Kasumi-1 (cell line): ENCODE data around the gene ADORA1.

Experiments
- DNase-seq, 2 experiments: peaks; one replicate each; lab custom pipeline; 2025; lab: John Stamatoyannopoulos, UW

ADORA1 gene

DNA sequence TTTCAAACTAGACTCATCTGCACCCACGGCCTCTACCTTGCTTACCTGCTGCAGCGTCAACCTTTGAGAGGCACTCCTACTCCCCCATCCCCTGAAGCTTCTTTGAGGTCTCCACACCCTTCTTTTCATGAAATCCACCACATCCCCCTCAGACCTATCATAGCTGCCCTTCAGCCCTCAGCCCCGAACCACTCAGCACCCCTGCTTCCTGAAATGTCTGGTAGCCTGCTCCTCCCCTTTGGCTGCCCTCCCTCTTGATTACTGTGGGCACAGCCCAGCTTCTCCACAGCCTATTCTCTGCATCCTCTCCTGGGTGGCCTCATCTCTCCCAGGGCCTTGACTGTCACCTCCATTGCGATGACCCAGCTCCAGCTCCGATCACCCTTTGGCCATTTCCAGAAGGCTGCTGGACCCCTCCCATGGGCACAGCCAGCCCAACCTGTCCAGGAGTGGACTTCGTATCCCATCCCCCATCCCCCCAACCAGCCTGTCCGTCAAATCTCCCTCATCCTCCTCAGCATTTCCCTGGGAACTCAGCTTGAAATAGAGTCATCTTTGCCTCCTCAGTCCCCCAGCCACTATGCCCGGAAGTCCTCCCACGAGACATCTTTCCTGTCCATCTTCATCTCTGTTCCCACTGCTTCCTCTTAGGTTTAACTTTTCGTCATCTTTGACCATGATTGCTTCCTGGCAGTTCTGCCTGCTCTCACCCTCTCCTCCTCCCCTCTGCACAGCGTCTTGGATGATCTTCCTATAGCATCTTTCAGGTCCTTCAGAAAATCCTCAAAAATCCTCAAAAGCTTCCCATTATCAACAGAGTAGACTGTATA lies 6.1 kb upstream of the ADORA1 start:
- DNase-seq = peak; percentile 79 to 89

DNA sequence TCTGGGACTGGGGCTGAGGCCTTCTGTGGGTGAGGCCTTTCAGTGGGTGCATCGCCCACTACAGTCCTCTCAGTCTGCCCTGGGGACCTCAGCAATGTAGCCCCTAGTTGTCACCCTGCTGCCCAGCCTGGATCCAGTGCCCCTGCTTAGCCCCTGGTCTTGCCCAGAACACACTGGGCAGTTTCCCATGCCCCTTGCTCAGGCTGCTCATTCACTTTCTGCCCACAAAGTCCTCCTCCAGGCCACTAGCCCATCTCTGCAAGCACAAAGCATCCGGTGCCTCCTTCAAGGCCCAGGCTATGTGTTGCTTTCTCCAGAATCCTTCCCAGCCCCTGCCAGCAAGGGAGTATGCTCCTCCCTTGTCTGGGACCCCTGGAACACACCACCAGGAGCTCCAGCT lies 5.4 kb upstream of the ADORA1 start:
- no peak for DNase-seq

DNA sequence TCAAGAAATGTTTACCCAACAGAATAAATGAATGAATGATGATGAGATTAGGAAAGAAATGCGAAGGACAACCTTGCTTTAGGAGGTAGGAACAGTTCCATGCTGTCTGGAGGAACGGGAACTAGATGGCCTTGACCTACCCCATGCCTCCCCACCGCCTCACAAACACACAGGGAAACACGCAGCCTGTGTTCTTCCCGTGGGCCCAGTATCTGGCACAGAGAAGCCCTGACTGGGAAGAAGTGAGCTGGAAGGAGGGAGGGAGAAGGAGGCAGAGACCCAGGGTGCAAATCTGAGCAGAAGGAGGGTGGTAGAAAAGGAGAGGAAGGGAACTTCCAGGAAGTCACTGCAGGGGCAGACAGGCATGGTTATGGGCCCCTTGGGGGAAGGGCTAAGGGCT lies 3.5 kb upstream of the ADORA1 start:
- no peak for DNase-seq

DNA sequence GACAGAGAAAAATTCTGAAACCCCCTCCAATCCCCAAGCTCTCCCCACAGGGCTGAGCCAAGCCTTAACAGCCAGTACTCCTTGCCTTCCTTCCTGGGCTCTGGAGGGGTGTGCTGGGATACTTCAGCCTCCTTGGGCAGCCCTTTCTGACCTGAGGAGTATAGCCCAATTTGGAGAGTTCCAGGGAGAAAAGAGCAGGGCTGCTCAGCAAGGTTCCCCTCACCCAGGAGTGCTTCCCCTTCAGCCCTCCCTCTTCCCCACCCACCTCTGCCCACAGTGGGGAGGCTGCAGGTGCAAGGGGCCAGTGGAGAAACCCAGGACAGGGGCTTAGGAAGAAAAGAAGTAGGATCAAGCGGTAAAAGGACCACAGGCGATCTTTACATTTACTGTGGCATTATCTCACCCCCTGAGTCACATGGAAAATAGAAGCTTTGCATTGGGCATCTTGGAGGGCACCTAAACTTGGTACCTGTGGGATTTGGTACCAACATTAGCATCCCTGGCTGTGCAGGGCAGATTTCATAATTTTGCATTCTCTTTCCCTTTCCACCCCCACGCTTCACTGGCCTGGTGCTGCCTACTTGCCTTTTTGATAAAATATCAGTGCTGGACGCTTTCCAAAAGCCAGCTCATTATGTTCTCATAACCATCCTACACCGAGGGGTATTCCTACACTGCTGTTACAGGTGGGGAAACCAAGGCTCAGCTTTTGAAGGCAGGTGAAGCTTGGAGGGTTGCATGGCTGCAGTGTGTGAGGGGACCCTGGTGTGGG lies 2.8 kb upstream of the ADORA1 start:
- no peak for DNase-seq

DNA sequence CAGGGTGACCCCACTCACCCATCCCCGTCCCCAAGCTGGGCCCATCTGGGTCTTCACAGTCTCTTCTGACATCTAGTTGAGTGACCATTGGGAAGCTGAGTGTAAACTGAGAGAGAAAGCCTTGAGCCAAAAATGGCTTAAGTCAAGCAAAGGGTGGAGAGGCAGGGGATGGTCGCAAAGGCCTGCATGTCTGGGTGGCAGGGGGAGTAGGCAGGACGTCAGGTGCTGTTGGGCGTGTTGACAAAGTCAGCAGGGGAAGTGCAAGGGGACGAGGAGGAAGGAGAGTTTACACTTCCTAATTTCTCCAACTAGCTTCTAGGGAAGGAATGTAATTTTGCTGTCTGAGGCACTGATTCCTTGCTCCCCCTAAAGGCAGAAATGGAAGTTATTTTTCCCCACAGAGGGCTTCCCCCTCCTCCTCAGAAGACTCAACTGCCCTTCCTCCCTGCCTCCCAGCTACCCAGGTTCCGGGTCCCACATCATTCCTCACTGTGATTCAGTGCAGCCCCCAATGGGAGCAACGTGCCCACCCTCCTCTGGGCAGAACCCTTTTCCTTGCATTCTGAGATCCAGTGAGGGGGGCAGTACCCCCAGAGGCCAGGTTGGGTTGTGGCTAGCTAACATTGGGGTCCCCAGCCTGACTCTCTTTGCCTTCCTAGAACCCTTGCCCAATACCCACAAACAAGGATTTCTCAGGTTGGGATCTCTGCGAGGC lies 1.2 kb upstream of the ADORA1 start:
- peak; percentile 13 to 22 for DNase-seq

DNA sequence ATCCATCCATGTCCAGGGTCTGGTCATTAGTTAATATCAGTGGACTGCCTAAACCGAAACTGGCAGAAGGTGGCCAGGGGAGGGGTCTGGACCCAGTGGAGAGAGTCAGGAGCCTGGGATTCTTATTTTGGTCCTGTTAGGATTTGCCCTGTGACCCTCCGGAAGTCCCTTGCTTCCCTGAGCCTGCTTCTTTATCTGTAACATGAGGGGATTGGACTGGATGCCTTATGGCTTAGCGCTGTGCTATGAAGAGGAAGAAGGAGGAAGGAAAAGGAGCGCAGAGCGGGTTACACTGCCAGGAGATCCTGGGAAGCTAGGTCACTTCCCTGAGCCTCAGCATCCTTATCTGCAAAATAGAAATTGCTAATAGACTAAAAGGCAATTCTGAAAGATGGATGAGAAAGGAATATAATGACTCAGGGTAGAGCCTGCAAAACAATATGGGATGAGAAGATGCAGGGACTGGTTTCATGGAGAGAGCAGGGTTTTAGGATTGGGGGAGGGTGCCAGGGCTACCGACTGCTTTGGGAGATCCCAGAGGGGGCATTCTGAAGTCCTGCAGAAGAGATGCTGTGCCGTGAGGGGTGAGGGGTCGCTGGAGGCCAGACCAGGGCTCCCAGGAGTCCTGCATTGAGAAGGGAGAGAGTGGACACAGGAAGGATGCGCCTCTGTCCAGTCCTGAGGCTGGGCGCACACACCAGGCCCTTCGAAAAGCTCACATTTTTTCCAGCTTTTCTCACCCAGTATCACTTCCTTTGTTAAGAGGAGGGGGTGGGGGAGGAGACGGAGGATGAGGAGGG lies 460 bp upstream of the ADORA1 start:
- DNase-seq = no peak

DNA sequence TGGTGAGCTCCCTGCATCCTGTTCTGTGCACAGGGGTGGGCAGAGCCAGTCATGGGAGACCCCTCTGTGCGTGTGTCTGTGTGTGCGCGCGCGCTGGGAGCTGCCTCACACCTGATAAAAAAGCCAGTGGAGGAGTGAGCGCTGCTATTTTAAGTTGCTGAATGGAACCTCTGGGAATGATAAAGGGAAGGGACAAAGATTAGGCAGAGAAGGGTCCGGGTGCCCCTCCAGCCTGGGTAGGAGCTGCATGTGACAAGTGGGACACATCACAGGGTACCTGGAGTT lies 847 bp downstream of the ADORA1 start:
- no peak for DNase-seq

DNA sequence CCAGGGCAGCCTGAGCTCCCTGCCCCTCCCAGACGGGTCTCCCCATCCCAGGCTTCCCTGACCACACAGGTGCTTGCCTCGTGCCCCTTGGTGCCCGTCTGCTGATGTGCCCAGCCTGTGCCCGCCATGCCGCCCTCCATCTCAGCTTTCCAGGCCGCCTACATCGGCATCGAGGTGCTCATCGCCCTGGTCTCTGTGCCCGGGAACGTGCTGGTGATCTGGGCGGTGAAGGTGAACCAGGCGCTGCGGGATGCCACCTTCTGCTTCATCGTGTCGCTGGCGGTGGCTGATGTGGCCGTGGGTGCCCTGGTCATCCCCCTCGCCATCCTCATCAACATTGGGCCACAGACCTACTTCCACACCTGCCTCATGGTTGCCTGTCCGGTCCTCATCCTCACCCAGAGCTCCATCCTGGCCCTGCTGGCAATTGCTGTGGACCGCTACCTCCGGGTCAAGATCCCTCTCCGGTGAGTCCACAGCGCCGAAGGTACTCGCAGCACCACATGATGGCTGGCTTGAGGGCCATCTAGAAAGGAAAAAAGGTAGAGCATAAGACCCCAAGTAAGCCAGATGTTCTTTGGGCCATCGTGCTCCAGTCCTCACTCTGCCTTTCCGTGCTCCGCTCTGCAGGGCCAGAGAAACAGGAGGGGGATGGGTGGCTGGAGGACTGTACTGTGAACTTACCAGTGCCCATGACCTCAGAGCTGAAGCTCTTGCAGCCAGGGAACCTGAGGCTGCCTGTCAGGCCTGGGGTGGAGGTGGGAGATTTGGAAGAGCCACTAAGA lies 1.4 kb downstream of the ADORA1 start:
- no peak for DNase-seq

DNA sequence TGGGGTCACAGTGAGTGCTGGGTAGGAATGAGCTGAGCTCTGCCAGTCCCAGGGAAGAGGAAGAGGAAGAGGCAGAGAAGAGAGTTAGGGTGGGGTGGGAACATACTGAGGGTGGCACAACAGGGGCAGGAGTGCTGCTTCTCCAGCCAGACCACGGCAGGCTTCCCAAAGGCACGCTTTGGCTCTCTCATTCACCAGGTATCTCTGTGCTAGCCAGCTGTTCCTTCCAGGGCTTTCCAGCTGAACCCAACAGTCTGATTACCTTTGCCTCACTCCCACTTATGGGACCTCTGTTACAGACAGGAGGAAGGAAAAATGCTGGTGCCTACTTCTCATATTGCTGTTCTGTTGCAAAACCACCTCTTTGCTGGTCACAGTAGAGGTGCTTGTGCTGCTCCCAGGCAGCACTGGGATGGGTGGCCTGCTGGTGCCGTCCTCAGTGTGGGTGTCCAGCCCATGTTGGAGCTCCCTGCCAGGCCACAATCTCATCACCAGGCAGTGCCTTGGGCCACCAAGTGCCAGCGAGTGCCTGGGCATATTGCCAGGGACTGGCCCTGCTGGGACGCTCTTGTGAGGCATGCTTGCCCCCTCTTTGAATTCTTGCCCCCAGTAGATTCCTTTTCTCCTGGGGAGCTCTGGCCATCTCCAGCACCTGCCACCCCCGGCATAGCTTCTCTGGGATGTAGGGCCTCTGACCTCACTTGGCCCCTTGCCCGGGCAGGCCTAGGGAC lies 2.1 kb downstream of the ADORA1 start:
- no peak for DNase-seq

DNA sequence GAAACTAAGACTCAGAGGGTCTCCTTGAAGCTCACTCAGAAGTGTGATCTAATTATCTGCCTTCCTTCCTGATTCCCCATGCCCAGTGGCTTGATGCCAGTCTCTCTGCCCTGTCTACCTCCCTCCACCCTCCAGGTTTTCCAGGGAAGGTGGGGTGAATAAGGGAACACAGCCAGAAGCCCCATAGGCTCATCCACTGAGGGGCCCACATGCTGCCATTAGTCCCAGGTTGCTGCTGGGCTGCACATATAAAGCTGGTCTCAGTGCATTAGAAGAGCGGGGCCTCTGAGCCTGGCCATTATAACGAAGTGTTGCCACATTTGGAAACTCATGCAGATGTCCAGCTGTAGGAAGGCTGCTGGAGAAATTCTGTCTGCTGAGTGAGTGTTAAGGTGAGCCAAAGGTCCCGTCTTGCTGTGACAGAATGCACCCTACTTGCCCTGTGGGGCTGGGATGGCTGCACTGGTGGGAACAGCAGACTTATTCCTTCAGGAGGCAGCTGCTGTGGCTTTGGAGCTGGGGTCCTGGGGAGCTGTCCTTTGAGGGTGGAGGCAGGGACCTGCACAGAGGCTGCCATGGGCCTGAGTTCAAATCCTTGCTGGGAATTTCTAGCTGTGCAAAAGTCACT lies 2.9 kb downstream of the ADORA1 start:
- no peak for DNase-seq

DNA sequence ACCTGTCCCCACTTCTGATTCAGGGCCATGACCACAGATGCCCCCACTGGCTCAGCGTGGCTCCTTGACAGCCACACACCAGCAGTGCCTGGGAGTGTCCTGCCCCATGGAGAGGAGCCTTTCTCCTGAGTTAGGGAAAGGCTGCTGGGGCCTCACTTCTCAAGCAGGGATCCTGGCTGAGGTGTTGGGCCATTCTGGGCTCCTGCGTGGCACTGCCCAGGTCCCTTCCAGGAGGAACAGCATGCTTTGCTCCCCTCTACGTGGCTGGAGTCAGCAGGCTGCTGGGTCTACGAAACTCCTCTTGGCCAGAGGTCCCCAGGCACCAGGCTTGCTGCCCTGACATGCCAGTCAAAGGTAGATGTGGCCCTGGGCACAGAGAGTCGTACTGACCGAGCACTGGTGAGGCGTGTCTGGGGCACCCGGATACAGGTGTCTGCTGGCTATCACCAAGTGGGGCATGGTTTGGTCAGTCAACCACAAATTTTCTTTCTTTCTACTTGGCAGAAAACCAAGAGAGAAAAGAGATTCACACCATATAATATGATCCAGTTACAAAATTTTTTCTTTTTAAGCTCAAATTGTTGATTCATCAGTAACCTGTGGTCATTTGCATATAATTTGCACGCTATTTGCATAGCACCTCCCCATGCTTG lies 4.1 kb downstream of the ADORA1 start:
- no peak for DNase-seq

DNA sequence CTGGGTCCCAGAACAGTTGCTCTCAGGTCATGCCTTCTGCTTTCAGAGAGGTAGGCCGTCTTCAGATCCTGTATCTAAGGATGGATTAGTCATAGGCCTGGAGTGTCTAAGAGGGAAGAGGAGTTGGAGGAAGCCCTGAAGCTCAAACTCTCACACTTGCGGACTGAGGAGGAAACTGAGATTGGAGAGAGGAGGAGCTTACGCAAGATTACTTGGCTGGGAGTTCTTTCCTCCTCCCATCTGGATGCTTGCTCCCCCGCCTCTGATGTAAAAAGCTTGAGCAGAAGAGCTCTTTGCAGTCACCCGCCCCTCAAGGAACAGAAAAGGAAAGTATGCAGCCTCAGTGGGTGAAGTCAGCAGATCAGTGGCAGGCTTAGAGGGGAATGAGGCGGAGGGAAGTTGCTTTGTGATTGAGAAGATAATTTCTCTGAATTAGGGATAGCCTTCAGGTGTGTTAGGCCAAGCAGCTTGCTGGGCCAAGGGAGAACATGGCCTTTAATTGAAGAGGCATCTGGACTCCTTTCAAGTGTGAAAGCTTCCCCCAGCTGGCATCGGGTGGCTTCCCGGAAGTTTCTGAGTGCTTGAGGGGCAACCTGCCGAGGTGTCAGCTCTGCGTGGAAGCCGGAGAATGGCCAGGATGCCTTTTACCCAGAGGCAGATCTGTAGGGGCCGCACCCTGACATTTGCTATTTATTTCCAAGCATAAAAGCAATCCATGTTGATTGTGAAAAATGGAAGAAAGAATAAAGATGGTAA lies 6.6 kb downstream of the ADORA1 start:
- peak; percentile 94 to 96 for DNase-seq

DNA sequence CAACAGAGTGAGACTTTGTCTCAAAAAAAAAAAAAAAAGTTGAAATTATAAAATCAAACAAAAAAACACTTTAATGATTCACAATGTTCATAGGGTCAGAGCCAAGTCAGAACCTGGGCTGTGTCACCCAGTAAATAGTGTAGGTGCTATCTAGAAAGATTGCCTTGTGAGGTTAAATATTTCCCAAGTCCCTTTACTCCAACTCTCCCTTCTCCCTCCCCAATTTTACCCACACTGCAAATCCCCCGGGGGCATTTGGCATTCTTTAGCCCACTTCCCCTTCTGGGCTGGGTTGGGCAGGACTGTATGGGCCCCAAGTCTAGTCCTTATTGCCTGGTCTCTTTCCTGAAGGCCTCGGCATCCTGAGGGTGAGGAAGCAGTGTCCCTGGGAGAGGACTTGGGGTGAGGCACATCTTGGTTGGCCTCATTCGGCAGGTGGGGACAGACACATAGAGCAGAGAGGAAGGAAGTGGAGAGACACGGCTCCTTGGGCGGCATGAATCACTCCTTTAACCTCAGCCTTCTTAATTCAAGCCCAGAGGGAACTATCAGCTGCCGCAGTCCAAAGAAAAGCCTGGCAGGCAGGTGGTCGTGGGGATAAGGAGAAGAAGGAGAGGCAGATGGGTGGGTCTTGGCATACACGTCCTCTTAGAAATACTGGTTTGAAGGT lies 8.2 kb downstream of the ADORA1 start:
- peak; percentile 73 to 82 for DNase-seq

DNA sequence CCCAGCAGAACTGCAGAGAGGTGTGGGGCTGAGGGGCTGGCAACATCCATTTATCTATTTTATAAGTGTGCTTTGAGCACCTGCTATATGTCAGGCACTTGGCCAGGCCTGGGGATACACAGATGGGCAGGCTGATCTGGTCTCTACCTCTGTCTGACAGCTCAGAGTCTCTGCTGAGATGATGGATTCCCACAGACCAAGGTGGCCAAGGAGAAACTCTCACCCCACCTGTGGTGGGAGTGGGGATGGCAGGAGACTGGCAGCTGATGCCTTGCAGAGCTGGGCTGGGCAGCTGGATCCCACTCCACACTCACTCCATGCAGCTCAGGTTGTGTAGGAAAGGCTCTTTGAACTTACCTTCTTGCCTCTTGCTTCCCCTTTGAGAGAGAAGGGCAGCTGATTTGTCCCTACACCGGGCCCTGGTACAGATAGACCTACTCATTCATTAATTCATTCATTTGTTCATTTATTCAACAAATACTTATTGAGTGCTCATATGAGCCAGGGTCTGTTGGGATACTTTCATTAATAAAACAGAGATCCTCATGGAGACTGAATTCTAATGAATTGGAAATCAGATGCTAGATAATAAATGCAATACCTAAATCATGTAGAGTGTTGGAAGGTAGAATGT lies 9.0 kb downstream of the ADORA1 start:
- DNase-seq = no peak

DNA sequence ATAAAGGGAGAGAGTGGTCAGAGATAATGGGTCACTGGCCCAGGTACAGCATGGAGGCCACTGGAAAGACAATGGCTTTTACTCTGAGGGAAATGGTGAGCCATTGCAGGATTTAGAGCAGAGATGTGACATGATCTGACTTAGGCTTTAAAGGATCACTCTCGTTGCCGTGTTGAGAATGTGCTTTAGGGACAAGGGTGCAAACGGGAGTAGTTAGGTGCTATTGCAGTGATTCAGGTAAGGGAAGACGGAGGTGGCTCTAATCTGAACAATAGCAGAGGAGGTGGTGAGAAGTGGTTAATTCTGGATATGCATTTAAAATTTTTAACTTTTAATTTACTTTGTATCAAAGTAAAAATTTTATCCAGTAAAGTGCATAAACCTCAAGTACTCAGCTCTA lies 9.8 kb downstream of the ADORA1 start:
- DNase-seq = no peak

DNA sequence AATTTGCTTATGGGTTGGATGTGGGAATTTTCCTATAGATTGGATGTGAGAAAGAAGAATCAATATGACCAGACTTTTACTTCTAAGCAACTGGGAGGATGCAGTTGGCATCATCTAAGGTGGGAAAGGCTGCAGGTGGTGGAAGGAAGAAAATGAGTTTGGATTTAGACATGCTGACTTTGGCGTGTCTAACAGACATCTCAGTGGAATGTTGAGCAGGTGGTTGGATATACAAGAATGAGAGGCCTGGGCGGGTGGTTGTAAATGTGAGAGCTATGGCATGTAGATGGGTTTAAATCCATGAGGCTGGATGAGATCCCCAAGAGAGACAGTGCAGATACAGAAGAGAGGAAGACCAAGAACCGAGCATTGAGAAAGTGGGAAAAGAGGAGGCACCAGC lies 10.5 kb downstream of the ADORA1 start:
- DNase-seq = no peak

DNA sequence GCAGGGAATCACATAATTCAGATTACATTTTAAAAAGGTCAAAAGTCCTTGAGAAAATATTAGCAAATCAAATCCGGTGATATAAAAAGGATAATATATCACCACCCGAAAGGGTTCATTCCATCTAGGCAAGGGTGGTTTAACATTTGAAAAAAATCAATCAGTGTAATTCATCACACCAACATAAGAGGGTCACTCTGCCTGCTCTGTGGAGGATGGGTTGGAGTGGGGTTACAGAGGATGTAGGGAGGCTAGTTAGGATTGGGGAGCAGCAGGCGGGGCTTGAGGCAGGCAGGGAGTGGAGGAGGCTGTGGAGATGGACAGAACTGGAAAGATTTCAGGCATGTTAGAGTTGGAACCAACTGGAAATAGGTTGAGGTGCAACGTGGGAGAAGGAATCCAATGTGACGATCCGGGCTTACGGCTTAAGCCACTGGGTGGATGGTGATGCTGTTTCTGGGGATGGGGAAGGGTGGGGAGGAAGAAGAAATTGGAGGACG lies 12.5 kb downstream of the ADORA1 start:
- no peak for DNase-seq
